IMR-90 (cell line): ENCODE data around the gene TK2. TPM values are rescaled to one million over a fixed set of nuclear protein-coding genes. Genes with fewer than 3 reads are reported as not detected.

Source experiments
- ATAC-seq: fragments of 200-7000 bp; cut with Tn5 transposase; 2 replicates; pipeline ENCODE4 v1.9.1; 2020; ENCODE audit warnings: low read depth, mild to moderate bottlenecking, moderate library complexity
- BruUV-seq: library from RNA; stranded (reverse); fragments of 400-500 nt; replicated peaks from 2 replicates; lab custom pipeline; 2021; lab: Mats Ljungman, UMichigan
- CTCF ChIA-PET: fragments of 300-600 bp; formaldehyde crosslinking; extraction: SDS; loops from one replicate; lab custom pipeline; 2021; ENCODE audit warnings: antibody characterized with exemption; lab: Yijun Ruan, JAX
- POLR2A ChIA-PET: fragments of 300-600 bp; sonication (Branson Sonifier 250); formaldehyde crosslinking; loops from one replicate; lab custom pipeline; 2022; ENCODE audit warnings: antibody characterized with exemption; ENCODE audit not compliant: unreplicated experiment; lab: Charles Lee
- DNase-seq: peaks from one replicate; pipeline ENCODE4 v3.0.0; 2013
- H2AFZ ChIP-seq: replicated peaks from 2 replicates; pipeline ENCODE3; 2013; ENCODE audit warnings: low read length, mild to moderate bottlenecking; ENCODE audit not compliant: poor library complexity
- H2AK5ac ChIP-seq: 2 replicates; pipeline ENCODE4 v1.6.1; 2013; ENCODE audit warnings: low read depth, low read length, inconsistent platforms
- H2AK9ac ChIP-seq: replicated peaks from 2 replicates; pipeline ENCODE3; 2013; ENCODE audit warnings: mild to moderate bottlenecking, low read depth, low read length, moderate library complexity; ENCODE audit not compliant: poor library complexity
- H2BK120ac ChIP-seq: 2 replicates; pipeline ENCODE4 v1.6.1; 2013; ENCODE audit warnings: low read depth, low read length, inconsistent platforms
- H2BK15ac ChIP-seq: 3 replicates; pipeline ENCODE4 v1.6.1; 2013; ENCODE audit warnings: low read depth, low read length, inconsistent platforms
- H2BK20ac ChIP-seq: 2 replicates; pipeline ENCODE4 v1.6.1; 2013; ENCODE audit warnings: low read depth, mild to moderate bottlenecking, inconsistent platforms, low read length, moderate library complexity
- H2BK5ac ChIP-seq: 2 replicates; pipeline ENCODE4 v1.6.1; 2013; ENCODE audit warnings: mild to moderate bottlenecking, low read depth, low read length, inconsistent platforms; ENCODE audit not compliant: poor library complexity, severe bottlenecking
- H3K14ac ChIP-seq: replicated peaks from 2 replicates; pipeline ENCODE4 v1.6.1; 2013; ENCODE audit warnings: low read depth, low read length, inconsistent platforms
- H3K18ac ChIP-seq: 2 replicates; pipeline ENCODE4 v1.6.1; 2013; ENCODE audit warnings: low read depth, low read length, control low read depth
- H3K23ac ChIP-seq: 2 replicates; pipeline ENCODE4 v1.6.1; 2013; ENCODE audit warnings: low read depth, low read length, inconsistent platforms
- H3K27ac ChIP-seq: 2 replicates; pipeline ENCODE4 v1.5.1; 2013; ENCODE audit warnings: mild to moderate bottlenecking, control low read depth, low read length; ENCODE audit not compliant: insufficient read depth
- H3K27me3 ChIP-seq: 2 replicates; pipeline ENCODE4 v1.6.1; 2013; ENCODE audit warnings: low read length; ENCODE audit not compliant: control insufficient read depth, insufficient read depth
- H3K36me3 ChIP-seq: 2 replicates; pipeline ENCODE4 v1.6.1; 2013; ENCODE audit warnings: low read length, mixed read lengths; ENCODE audit not compliant: control insufficient read depth, insufficient read depth
- H3K4ac ChIP-seq: 2 replicates; pipeline ENCODE4 v1.6.1; 2013; ENCODE audit warnings: low read depth, low read length, inconsistent platforms
- H3K4me1 ChIP-seq: 2 replicates; pipeline ENCODE4 v1.6.1; 2013; ENCODE audit warnings: low read length, mixed read lengths; ENCODE audit not compliant: control insufficient read depth, insufficient read depth
- H3K4me2 ChIP-seq: 2 replicates; pipeline ENCODE4 v1.6.1; 2013; ENCODE audit warnings: low read depth, mild to moderate bottlenecking, control low read depth, low read length, moderate library complexity
- H3K4me3 ChIP-seq: 2 replicates; pipeline ENCODE4 v1.5.1; 2013; ENCODE audit warnings: low read depth, mild to moderate bottlenecking, control low read depth, low read length, moderate library complexity; ENCODE audit not compliant: insufficient read depth
- H3K56ac ChIP-seq: 2 replicates; pipeline ENCODE4 v1.6.1; 2013; ENCODE audit warnings: low read length, inconsistent platforms; ENCODE audit not compliant: insufficient read depth; ENCODE audit errors: extremely low read depth
- H3K79me1 ChIP-seq, 2 experiments: 2 replicates each; pipeline ENCODE4 v1.6.1; 2013; ENCODE audit warnings: low read length in 2 of 2, inconsistent platforms in 1 of 2, low read depth in 1 of 2
- H3K9ac ChIP-seq: 2 replicates; pipeline ENCODE4 v1.6.1; 2013; ENCODE audit warnings: low read depth, low read length, control low read depth
- H3K9me1 ChIP-seq: 2 replicates; pipeline ENCODE4 v1.6.1; 2013; ENCODE audit warnings: low read length, inconsistent platforms; ENCODE audit not compliant: insufficient read depth
- H3K9me3 ChIP-seq: 2 replicates; pipeline ENCODE4 v1.6.1; 2013; ENCODE audit warnings: low read length; ENCODE audit not compliant: control insufficient read depth, insufficient read depth
- H4K20me1 ChIP-seq: 2 replicates; pipeline ENCODE4 v1.6.1; 2013; ENCODE audit warnings: low read length, inconsistent platforms; ENCODE audit not compliant: insufficient read depth
- H4K5ac ChIP-seq: 2 replicates; pipeline ENCODE4 v1.6.1; 2013; ENCODE audit warnings: mild to moderate bottlenecking, low read depth, low read length, control low read depth
- H4K8ac ChIP-seq, 2 experiments: 2 replicates each; pipeline ENCODE4 v1.6.1; 2013; ENCODE audit warnings: low read depth in 2 of 2, low read length in 2 of 2, control low read depth in 1 of 2, inconsistent platforms in 1 of 2
- H4K91ac ChIP-seq: 2 replicates; pipeline ENCODE4 v1.6.1; 2013; ENCODE audit warnings: low read depth, low read length, inconsistent platforms; ENCODE audit not compliant: insufficient read depth
- BHLHE40 ChIP-seq: fragments of 150-350 bp; IDR thresholded peaks from 2 replicates; pipeline ENCODE4 v1.6.1; 2016; ENCODE audit warnings: mild to moderate bottlenecking, low read depth, low read length
- CEBPB ChIP-seq: IDR thresholded peaks from 2 replicates; pipeline ENCODE4 v1.6.1; 2012; ENCODE audit warnings: low read depth, low read length, improper control_type of control experiment
- CHD1 ChIP-seq: IDR thresholded peaks from 2 replicates; pipeline ENCODE4 v1.6.1; 2012; ENCODE audit warnings: low read depth, low read length, improper control_type of control experiment
- CTCF ChIP-seq: conservative IDR thresholded peaks from 2 replicates; pipeline ENCODE4 v1.5.1; 2012; ENCODE audit warnings: mild to moderate bottlenecking, low read depth, low read length, improper control_type of control experiment
- ELK1 ChIP-seq: fragments of 150-350 bp; IDR thresholded peaks from 2 replicates; pipeline ENCODE4 v1.6.1; 2016; ENCODE audit warnings: low read depth, mild to moderate bottlenecking, low read length, moderate library complexity, borderline replicate concordance
- FOS ChIP-seq: fragments of 150-350 bp; IDR thresholded peaks from 2 replicates; pipeline ENCODE4 v1.6.1; 2016; ENCODE audit warnings: low read depth, low read length
- MAFK ChIP-seq: IDR thresholded peaks from 2 replicates; pipeline ENCODE4 v1.6.1; 2012; ENCODE audit warnings: low read depth, low read length, improper control_type of control experiment
- MAZ ChIP-seq: IDR thresholded peaks from 2 replicates; pipeline ENCODE4 v1.6.1; 2012; ENCODE audit warnings: low read depth, mild to moderate bottlenecking, low read length, improper control_type of control experiment, moderate library complexity, borderline replicate concordance
- MXI1 ChIP-seq: IDR thresholded peaks from 2 replicates; pipeline ENCODE4 v1.6.1; 2012; ENCODE audit warnings: low read depth, mild to moderate bottlenecking, low read length, moderate library complexity, borderline replicate concordance
- NFE2L2 ChIP-seq: fragments of 150-350 bp; IDR thresholded peaks from 2 replicates; pipeline ENCODE4 v1.6.1; 2016; ENCODE audit warnings: low read depth, mild to moderate bottlenecking, low read length
- RAD21 ChIP-seq: IDR thresholded peaks from 2 replicates; pipeline ENCODE4 v1.6.1; 2012; ENCODE audit warnings: low read length, improper control_type of control experiment
- RCOR1 ChIP-seq: IDR thresholded peaks from 2 replicates; pipeline ENCODE4 v1.6.1; 2012; ENCODE audit warnings: mild to moderate bottlenecking, low read length, improper control_type of control experiment; ENCODE audit not compliant: insufficient replicate concordance
- RFX5 ChIP-seq: IDR thresholded peaks from 2 replicates; pipeline ENCODE4 v1.8.0; 2012; ENCODE audit warnings: low read depth, mild to moderate bottlenecking, low read length, moderate library complexity
- SMC3 ChIP-seq: fragments of 150-350 bp; IDR thresholded peaks from 2 replicates; pipeline ENCODE4 v1.6.1; 2016; ENCODE audit warnings: low read depth, mild to moderate bottlenecking, antibody characterized with exemption, low read length, moderate library complexity
- USF2 ChIP-seq: fragments of 150-350 bp; IDR thresholded peaks from 2 replicates; pipeline ENCODE4 v1.6.1; 2017; ENCODE audit warnings: mild to moderate bottlenecking, antibody characterized with exemption, low read length, low read depth
- WGBS, 2 experiments: methylation state at CpG; one replicate each; pipeline versions ENCODE4 v1.1.5 to v1.1.7; 2013; ENCODE audit warnings: missing lambda C conversion rate in 2 of 2; ENCODE audit not compliant: insufficient read length in 1 of 2; ENCODE audit errors: extremely low coverage in 2 of 2; 5-methylcytosine and 5-hydroxymethylcytosine counted together
- dilution Hi-C: fragments of 300-500 bp; cut with HindIII; formaldehyde crosslinking; loops from one replicate; pipeline ENCODE4 v1.14.3; 2018; ENCODE audit warnings: low sequenced_read_pairs; ENCODE audit not compliant: unreplicated experiment
- in situ Hi-C: fragments of 300-500 bp; cut with MboI; formaldehyde crosslinking; loops from 3 replicates; pipeline ENCODE4 v1.14.3; 2019; ENCODE audit warnings: low sequenced_read_pairs, inconsistent platforms, mixed read lengths
- intact Hi-C: fragments of 100-400 bp; cut with micrococcal nuclease; formaldehyde crosslinking; loops from 2 replicates; pipeline ENCODE4 v1.10.0; 2022
- polyA plus RNA-seq, 3 experiments: library from polyadenylated mRNA; depleted of rRNA; stranded (reverse); fragments of >200 nt; gene quantifications; 2 replicates each; pipeline ENCODE4 v1.2.3, GENCODE V29; 2012; ENCODE audit warnings: low replicate concordance in 1 of 3
- total RNA-seq: library from RNA; depleted of rRNA; stranded (reverse); fragments of >200 nt; gene quantifications from 2 replicates; pipeline ENCODE4 v1.2.3, GENCODE V29; 2012

TK2 gene
- total and polyA plus RNA-seq, 2 of the 4 experiments (the other 2 are of a cell fraction), result 14.7 to 16.5 TPM

GRCh38 chr16:66576296-66576695 lies 26.4 kb upstream of the TK2 start:
- Histone ChIP-seq H3K56ac (no peak overlapping the region), H3K18ac (no peak overlapping the region), H2BK120ac (no peak overlapping the region), H3K4me2 (no peak overlapping the region), H3K27me3 (peaks cover 19% of the 10 kb centered on the region), H2BK5ac (no peak overlapping the region), H3K27ac (no peak overlapping the region), H3K9me3 (no peaks in the 10 kb centered on the region), H3K4me1 (peaks cover 12% of the 10 kb centered on the region), H2AK5ac (no peak overlapping the region), H4K5ac (no peak overlapping the region), H3K9me1 (peaks cover 4% of the 10 kb centered on the region), H3K14ac (no peak overlapping the region), H3K36me3 (peaks cover 2% of the 10 kb centered on the region; the same call in 1 of the 2 replicates), H3K9ac (no peak overlapping the region), H2AFZ (no peak overlapping the region), H4K20me1 (no peaks in the 10 kb centered on the region; the same call in 1 of the 2 replicates), H3K23ac (no peak overlapping the region), H3K4me3 (no peak overlapping the region), H2BK15ac (no peak overlapping the region), H2AK9ac (no peak overlapping the region), H4K8ac (no peak overlapping the region), H3K79me1 (no peaks in the 10 kb centered on the region), H3K4ac (no peak overlapping the region), H2BK20ac (no peak overlapping the region), H4K91ac (no peak overlapping the region)
- ChIA-PET CTCF (no interaction called here), POLR2A (no interaction called here)
- BruUV-seq, result no TSS peak
- no peak for DNase-seq
- 100% methylated on average over 2 of the region's 5 CpGs; no CpG with 5 or more reads in 1 of the 2 experiments for WGBS, 2 experiments
- ATAC-seq, result no peak
- in situ Hi-C loops, result no loop called here
- dilution Hi-C loops, result no loop called here
- intact Hi-C loops, result no loop called here
- TF ChIP-seq MXI1, result no peak
- TF ChIP-seq CHD1, result no peak
- TF ChIP-seq ELK1, result no peak
- no peak for TF ChIP-seq CEBPB
- TF ChIP-seq USF2, result no peak
- no peak for TF ChIP-seq NFE2L2
- TF ChIP-seq FOS, result no peak
- no peak for TF ChIP-seq MAZ
- TF ChIP-seq RAD21, result no peak
- TF ChIP-seq MAFK, result no peak
- TF ChIP-seq RCOR1, result no peak
- no peak for TF ChIP-seq RFX5
- no peak for TF ChIP-seq CTCF
- TF ChIP-seq BHLHE40, result no peak
- no peak for TF ChIP-seq SMC3
